22Rv1 (cell line): ENCODE data around the gene RBM46.

Experiments
- H3K27ac ChIP-seq: fragments of 450-650 bp; 2 replicates; pipeline ENCODE4 v1.5.1; 2017
- ZFX ChIP-seq: fragments of 450-650 bp; IDR thresholded peaks from 2 replicates; pipeline ENCODE4 v1.6.1; 2017; ENCODE audit warnings: antibody characterized with exemption, borderline replicate concordance
- TF ChIP-seq, protein P1 (sequence below): fragments of 450-650 bp; IDR thresholded peaks from 2 replicates; pipeline ENCODE4 v1.5.1; 2017; ENCODE audit warnings: mild to moderate bottlenecking

Gene RBM46

DNA sequence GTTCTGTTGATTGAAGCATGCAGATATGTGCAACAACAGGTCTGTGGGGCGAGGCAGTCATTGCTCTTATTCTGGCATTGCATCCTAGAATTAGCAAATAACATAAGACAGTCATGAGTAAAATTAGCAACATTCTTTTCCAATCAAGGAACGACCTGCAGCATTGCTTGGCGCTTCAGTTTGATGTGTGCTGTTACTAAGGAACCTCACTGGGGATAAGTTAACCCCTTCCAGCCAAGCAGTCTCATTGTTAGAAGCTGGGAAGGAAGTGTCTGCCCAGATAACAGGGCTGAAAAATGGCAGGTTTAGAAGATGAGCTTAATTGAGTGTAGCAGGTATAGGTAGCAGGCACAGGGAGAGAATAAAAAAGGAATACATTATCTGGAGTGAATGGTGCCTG is 55.4 kb downstream of the RBM46 start:
- TF ChIP-seq, protein P1, sequence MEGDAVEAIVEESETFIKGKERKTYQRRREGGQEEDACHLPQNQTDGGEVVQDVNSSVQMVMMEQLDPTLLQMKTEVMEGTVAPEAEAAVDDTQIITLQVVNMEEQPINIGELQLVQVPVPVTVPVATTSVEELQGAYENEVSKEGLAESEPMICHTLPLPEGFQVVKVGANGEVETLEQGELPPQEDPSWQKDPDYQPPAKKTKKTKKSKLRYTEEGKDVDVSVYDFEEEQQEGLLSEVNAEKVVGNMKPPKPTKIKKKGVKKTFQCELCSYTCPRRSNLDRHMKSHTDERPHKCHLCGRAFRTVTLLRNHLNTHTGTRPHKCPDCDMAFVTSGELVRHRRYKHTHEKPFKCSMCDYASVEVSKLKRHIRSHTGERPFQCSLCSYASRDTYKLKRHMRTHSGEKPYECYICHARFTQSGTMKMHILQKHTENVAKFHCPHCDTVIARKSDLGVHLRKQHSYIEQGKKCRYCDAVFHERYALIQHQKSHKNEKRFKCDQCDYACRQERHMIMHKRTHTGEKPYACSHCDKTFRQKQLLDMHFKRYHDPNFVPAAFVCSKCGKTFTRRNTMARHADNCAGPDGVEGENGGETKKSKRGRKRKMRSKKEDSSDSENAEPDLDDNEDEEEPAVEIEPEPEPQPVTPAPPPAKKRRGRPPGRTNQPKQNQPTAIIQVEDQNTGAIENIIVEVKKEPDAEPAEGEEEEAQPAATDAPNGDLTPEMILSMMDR, result no peak
- no peak for TF ChIP-seq ZFX
- no peak overlapping the region for H3K27ac ChIP-seq

DNA sequence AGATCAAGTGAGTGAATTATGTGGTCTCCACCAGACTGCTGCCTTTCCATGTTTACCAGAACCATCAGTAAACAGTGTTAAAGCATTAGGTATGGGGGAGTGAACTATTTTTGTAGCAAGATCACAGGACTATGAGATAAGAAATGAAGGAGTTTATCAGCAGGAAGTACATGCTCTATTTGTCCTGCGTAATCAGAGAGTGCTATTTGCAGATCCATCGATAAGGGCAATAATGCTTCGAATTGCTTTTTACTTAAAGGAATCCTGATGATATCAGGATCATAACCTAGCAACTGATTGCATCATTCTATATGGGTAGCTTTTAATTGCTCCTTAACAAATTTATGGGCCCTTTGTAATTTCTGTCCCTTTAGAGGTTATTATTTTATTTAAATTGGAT is 57.1 kb downstream of the RBM46 start:
- TF ChIP-seq, protein P1, result no peak
- TF ChIP-seq ZFX, result no peak
- H3K27ac ChIP-seq, result no peak overlapping the region

DNA sequence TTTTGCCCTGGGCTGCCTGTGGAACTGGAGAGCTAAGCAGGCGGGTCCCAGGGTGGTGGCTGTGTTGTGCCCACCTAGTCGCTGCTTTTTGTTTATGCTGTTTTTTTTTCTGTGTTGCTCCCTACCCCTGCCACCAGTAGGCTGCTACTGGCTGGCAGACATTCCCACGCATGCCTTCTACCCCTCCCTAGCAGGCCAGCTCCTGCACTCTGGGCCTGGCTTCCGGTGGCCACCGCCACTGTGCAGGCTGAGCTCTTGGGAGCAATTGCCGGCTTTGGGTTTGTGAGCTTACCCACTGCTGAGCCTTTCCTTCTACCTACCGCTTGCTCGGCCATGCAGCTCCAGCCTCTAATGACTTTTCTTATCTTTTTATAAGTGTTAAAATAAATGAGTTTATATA is 57.6 kb downstream of the RBM46 start:
- TF ChIP-seq, protein P1, result no peak
- TF ChIP-seq ZFX, result no peak

DNA sequence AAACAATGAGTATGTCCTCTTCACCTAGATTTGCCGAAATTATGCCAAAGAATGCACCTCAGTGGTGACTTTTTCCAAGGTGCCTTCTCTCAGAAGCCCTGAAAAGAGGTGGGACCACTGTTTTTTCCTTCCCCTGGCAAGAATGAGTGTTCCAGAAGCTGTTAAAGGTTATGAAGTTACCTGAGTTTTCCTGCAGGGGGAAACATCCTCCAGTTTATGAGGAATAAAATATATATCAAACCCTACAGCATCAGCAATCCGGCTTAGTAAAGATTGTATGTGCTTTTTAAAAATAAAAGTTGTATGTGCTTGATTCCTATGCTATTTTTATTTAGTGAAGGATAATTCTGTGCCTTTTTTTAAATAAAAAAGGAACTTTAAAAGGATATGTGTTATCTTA is 73.3 kb downstream of the RBM46 start:
- TF ChIP-seq, protein P1, result peak; percentile 62
- TF ChIP-seq ZFX, result no peak

More for the DNA sequence above, 57.6 kb downstream of the RBM46 start:
- H3K27ac ChIP-seq, result no peak overlapping the region

DNA sequence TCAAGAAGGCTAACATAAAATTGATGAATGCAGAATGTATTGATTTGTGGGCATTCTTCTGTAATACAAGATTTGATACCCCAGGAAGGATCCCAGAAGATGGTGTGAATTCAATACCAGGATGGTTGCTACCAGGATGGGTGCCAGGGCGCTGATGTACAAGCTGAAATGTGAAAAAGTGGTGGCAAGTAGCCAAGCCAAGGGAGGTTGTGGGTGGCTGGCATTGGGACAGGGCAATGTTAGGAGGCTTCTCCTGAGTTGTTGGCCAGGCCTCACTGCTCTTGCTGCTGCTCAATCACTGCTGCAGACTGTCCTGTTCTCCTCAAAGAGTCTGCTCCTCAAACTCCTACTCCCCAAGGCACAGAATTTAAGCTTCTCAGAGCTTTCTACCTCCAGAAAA is 77.1 kb downstream of the RBM46 start:
- TF ChIP-seq ZFX, result no peak
- TF ChIP-seq, protein P1, result no peak
- H3K27ac ChIP-seq, result no peak overlapping the region

More for the DNA sequence above, 73.3 kb downstream of the RBM46 start:
- H3K27ac ChIP-seq, result no peak overlapping the region

DNA sequence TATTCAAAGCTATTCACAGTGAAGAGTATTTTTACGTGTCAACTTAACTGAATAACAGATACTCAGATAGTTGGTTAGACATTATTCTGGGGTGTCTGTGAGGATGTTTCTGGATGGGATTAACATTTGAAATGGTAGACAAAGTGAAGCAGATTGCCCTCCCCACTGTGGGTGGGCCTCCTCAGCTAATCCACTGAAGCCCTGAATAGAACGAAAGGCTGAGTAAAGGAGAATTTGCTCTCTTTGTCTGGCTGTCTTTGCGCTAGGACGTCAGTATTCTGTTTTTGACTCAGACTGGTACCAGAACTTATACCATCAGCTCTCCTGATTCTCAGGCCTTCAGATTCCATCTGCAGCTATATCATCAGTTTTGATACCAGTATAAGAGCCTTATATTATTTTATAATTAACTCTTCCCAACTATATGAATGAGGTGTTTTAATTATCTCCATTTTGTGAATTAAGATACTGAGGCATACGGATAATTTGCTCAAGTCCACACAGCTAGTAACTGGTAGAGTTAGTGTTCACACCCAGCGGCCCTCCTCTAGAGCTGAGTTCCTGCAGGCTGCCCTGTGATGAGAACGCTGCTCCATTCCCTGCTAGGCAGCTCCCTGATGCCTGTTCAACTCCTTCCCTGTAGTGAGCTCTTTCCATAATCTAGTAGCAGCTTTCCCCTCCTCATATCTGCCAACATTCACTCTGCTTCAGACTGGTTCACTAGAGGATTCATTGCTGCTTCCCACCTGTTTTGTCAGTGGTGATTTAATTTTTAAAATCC is 87.5 kb downstream of the RBM46 start:
- TF ChIP-seq ZFX, result no peak
- TF ChIP-seq, protein P1, result no peak
- no peak overlapping the region for H3K27ac ChIP-seq

DNA sequence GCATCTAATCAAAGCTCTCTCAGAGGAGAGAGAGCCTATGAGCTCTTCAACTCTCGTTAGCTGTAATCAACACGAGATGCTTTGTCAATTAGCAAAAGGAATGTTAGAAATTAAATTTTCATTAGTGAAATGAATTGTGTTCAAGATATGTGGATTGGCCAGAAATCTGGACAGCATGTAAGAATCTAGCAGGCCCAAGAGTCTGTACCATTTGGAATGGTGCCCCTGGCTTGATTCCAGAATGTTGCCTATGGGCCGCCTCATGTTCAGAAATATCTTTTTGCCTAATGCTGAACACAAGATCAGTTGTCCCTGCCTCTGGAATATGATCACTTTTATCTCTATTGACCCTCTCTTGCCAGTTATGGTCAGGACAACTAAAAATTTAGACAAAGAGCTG is 88.2 kb downstream of the RBM46 start:
- TF ChIP-seq, protein P1, result no peak
- TF ChIP-seq ZFX, result no peak
- no peak overlapping the region for H3K27ac ChIP-seq
